HepG2 (cell line): ENCODE data around the gene ATOH8. TPM values are rescaled to one million over a fixed set of nuclear protein-coding genes. Genes with fewer than 3 reads are reported as not detected.

ENCODE experiments used
- ATAC-seq: fragments of 200-7000 bp; cut with Tn5 transposase; 3 replicates; pipeline ENCODE4 v1.9.1; 2020; ENCODE audit warnings: mild to moderate bottlenecking, moderate library complexity
- BruUV-seq: library from RNA; stranded (reverse); fragments of 400-500 nt; replicated peaks from 2 replicates; lab custom pipeline; 2021; lab: Mats Ljungman, UMichigan
- CTCF ChIA-PET: fragments of 300-600 bp; formaldehyde crosslinking; extraction: SDS; loops from one replicate; lab custom pipeline; 2021; ENCODE audit warnings: low total read pairs, inconsistent platforms, low intra/inter-chr PET ratio; lab: Yijun Ruan, JAX
- POLR2A ChIA-PET: fragments of 350-600 bp; sonication (Branson Sonifier 250); formaldehyde crosslinking; loops from one replicate; lab custom pipeline; 2020; ENCODE audit warnings: antibody characterized with exemption, inconsistent platforms; lab: Yijun Ruan, JAX
- DNase-seq: peaks from one replicate; pipeline ENCODE4 v3.0.0-alpha.2; 2015; ENCODE audit warnings: low spot score
- FAIRE-seq: peaks from 3 replicates; lab custom pipeline; 2011; peaks lifted over from hg19 to GRCh38; lab: Jason Lieb, UNC
- H2AFZ ChIP-seq: one replicate; pipeline ENCODE4 v1.6.1; 2011; ENCODE audit warnings: low read length, inconsistent platforms
- H3K27ac ChIP-seq: fragments of 300-600 bp; 3 replicates; pipeline ENCODE4 v1.8.0; 2011; ENCODE audit warnings: mixed run types, mild to moderate bottlenecking, mixed read lengths, low read length, inconsistent platforms; ENCODE audit not compliant: insufficient read depth; ENCODE audit errors: extremely low read length
- H3K27me3 ChIP-seq, 2 experiments: fragments of 200-600 bp in 1 of 2; 2 replicates in 1 of 2; 3 replicates in 1 of 2; pipeline versions ENCODE4 v1.6.0 to v1.8.0; 2011; ENCODE audit warnings: low read length in 2 of 2, mild to moderate bottlenecking in 2 of 2, moderate library complexity in 2 of 2, inconsistent platforms in 1 of 2; ENCODE audit not compliant: insufficient read depth in 2 of 2, control insufficient read depth in 1 of 2
- H3K36me3 ChIP-seq, 2 experiments: fragments of 200-600 bp in 1 of 2; replicated peaks in 1 of 2; 2 replicates in 1 of 2; 3 replicates in 1 of 2; pipeline versions ENCODE4 v1.5.1 to v1.8.0; 2011; ENCODE audit warnings: low read length in 2 of 2, inconsistent platforms in 1 of 2; ENCODE audit not compliant: insufficient read depth in 2 of 2, control insufficient read depth in 1 of 2
- H3K4me1 ChIP-seq: 2 replicates; pipeline ENCODE4 v1.5.1; 2012; ENCODE audit warnings: low read length, inconsistent platforms; ENCODE audit not compliant: insufficient read depth
- H3K4me2 ChIP-seq: 2 replicates; pipeline ENCODE4 v1.6.0; 2011; ENCODE audit warnings: low read depth, low read length, inconsistent platforms
- H3K4me3 ChIP-seq, 3 experiments: fragments of 200-600 bp in 1 of 3; sonication (generic), shearing (Covaris generic) in 1 of 3; replicated peaks in 1 of 3; 2 replicates each; pipeline ENCODE4 v1.5.1; 2011 to 2016; ENCODE audit warnings: low read length in 3 of 3, inconsistent platforms in 2 of 3, low read depth in 2 of 3, mild to moderate bottlenecking in 2 of 3, control low read depth in 1 of 3, mixed read lengths in 1 of 3; ENCODE audit not compliant: insufficient read depth in 1 of 3
- H3K79me2 ChIP-seq: one replicate; pipeline ENCODE4 v1.6.1; 2011; ENCODE audit warnings: low read length, inconsistent platforms; ENCODE audit not compliant: insufficient read depth
- H3K9ac ChIP-seq: 2 replicates; pipeline ENCODE4 v1.6.0; 2011; ENCODE audit warnings: mild to moderate bottlenecking, low read depth, low read length, inconsistent platforms; ENCODE audit not compliant: insufficient read depth
- H3K9me3 ChIP-seq: 2 replicates; pipeline ENCODE4 v1.5.1; 2012; ENCODE audit warnings: mild to moderate bottlenecking, low read length
- H4K20me1 ChIP-seq: 2 replicates; pipeline ENCODE4 v1.6.0; 2011; ENCODE audit warnings: inconsistent platforms, mild to moderate bottlenecking, low read length, moderate library complexity; ENCODE audit not compliant: insufficient read depth
- PCBP1 ChIP-seq: fragments of 200-400 bp; formaldehyde crosslinking; IDR thresholded peaks from 2 replicates; pipeline ENCODE4 v1.6.1; 2017; ENCODE audit warnings: mild to moderate bottlenecking, low read depth, low read length, borderline replicate concordance
- ZMYM3 ChIP-seq: sonication (generic); formaldehyde crosslinking; IDR thresholded peaks from 2 replicates; pipeline ENCODE4 v1.5.1; 2020; ENCODE audit warnings: mild to moderate bottlenecking, missing genetic modification reagents
- WGBS: methylation state at CpG from one replicate; pipeline ENCODE4 v1.1.6; 2017; ENCODE audit warnings: low lambda C conversion rate; 5-methylcytosine and 5-hydroxymethylcytosine counted together
- in situ Hi-C: cut with HindIII; loops from 2 replicates; pipeline ENCODE4 v1.10.0; 2017; ENCODE audit warnings: low pct_unique_long_range_greater_than_20kb; ENCODE audit not compliant: extremely low pct_ligation_motif_present
- intact Hi-C: fragments of 100-400 bp; cut with micrococcal nuclease; formaldehyde crosslinking; loops from one replicate; pipeline ENCODE4 v1.10.0; 2022; ENCODE audit not compliant: unreplicated experiment
- polyA plus RNA-seq, 8 experiments: library from polyadenylated mRNA; depleted of rRNA in 3 of 8; stranded (reverse) in 7 of 8; unstranded in 1 of 8; fragments of >200 nt; fragmentation: Illumina TruSeq in 4 of 8; extraction: Trizol in 4 of 8; gene quantifications; 2 replicates each; pipeline versions ENCODE4 v1.2.1 to v1.2.3, GENCODE V29; 2011 to 2016; ENCODE audit warnings: low read depth in 4 of 8, missing spikeins in 1 of 8, mixed read lengths in 1 of 8; ENCODE audit not compliant: insufficient read depth in 1 of 8
- total RNA-seq, 5 experiments: library from RNA; depleted of rRNA; stranded (reverse); fragments of >200 nt; fragmentation: Illumina TruSeq; extraction: Trizol; gene quantifications; 2 replicates each; pipeline ENCODE4 v1.2.3, GENCODE V29; 2016; ENCODE audit warnings: low read depth in 1 of 5
- TF ChIP-seq, protein P1 (sequence below): sonication (generic); formaldehyde crosslinking; IDR thresholded peaks from 2 replicates; pipeline ENCODE4 v1.9.0; 2021; ENCODE audit warnings: missing genetic modification reagents, mild to moderate bottlenecking, borderline replicate concordance
- TF ChIP-seq, protein P2 (sequence below), 2 experiments: sonication (generic) in 1 of 2; formaldehyde crosslinking in 1 of 2; IDR thresholded peaks; 2 replicates each; pipeline versions ENCODE4 v1.6.1 to v1.9.0; 2014 to 2022; ENCODE audit warnings: antibody characterized with exemption in 1 of 2, borderline replicate concordance in 1 of 2, inconsistent platforms in 1 of 2, low read depth in 1 of 2, missing genetic modification reagents in 1 of 2
- TF ChIP-seq, protein P3 (sequence below): sonication (generic); formaldehyde crosslinking; IDR thresholded peaks from 2 replicates; pipeline ENCODE4 v1.4.0; 2020; ENCODE audit warnings: mild to moderate bottlenecking, missing genetic modification reagents, borderline replicate concordance

ATOH8 gene
- total and polyA plus RNA-seq, 2 of the 13 experiments (the other 11 are each of a cell fraction or from before 2014, with no cell fraction given): 0.13 to 0.61 TPM

DNA sequence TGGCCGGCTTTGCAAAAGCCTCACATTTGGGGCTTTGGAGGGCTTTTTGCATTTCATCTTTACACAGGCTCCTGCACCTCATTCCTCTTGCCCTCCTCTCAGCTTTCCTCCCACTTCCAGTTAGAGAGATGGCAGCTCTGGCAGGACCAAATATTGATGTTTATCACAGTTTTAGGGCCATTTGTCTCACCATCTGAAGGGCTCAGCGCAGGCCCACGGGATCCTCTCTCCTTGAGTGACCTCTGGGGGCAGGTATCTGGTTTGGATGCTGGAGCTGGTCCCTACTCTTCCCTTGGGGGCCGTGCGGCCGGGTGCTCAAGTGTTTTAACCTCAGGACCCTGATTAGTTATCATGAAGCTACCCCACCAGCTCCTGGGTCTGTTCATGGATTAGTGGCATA lies 19.9 kb downstream of the ATOH8 start:
- DNase-seq (no peak), FAIRE-seq (no peak), ATAC-seq (no peak)
- in situ Hi-C loops: no loop called here
- H3K9me3 ChIP-seq: no peaks in the 10 kb centered on the region
- no peaks in the 10 kb centered on the region for H3K79me2 ChIP-seq
- WGBS: 93% methylated on average over 6 of the region's 6 CpGs
- BruUV-seq: no TSS peak
- H4K20me1 ChIP-seq: no peaks in the 10 kb centered on the region
- H3K27ac ChIP-seq: no peak overlapping the region
- no peak overlapping the region for H3K9ac ChIP-seq
- H3K36me3 ChIP-seq: no peaks in the 10 kb centered on the region
- CTCF ChIA-PET: no interaction called here
- no peak overlapping the region for H3K4me3 ChIP-seq
- TF ChIP-seq, protein P1, sequence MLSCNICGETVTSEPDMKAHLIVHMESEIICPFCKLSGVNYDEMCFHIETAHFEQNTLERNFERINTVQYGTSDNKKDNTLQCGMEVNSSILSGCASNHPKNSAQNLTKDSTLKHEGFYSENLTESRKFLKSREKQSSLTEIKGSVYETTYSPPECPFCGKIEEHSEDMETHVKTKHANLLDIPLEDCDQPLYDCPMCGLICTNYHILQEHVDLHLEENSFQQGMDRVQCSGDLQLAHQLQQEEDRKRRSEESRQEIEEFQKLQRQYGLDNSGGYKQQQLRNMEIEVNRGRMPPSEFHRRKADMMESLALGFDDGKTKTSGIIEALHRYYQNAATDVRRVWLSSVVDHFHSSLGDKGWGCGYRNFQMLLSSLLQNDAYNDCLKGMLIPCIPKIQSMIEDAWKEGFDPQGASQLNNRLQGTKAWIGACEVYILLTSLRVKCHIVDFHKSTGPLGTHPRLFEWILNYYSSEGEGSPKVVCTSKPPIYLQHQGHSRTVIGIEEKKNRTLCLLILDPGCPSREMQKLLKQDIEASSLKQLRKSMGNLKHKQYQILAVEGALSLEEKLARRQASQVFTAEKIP: no peak
- TF ChIP-seq PCBP1 (no peak), ZMYM3 (no peak)
- TF ChIP-seq, protein P2, sequence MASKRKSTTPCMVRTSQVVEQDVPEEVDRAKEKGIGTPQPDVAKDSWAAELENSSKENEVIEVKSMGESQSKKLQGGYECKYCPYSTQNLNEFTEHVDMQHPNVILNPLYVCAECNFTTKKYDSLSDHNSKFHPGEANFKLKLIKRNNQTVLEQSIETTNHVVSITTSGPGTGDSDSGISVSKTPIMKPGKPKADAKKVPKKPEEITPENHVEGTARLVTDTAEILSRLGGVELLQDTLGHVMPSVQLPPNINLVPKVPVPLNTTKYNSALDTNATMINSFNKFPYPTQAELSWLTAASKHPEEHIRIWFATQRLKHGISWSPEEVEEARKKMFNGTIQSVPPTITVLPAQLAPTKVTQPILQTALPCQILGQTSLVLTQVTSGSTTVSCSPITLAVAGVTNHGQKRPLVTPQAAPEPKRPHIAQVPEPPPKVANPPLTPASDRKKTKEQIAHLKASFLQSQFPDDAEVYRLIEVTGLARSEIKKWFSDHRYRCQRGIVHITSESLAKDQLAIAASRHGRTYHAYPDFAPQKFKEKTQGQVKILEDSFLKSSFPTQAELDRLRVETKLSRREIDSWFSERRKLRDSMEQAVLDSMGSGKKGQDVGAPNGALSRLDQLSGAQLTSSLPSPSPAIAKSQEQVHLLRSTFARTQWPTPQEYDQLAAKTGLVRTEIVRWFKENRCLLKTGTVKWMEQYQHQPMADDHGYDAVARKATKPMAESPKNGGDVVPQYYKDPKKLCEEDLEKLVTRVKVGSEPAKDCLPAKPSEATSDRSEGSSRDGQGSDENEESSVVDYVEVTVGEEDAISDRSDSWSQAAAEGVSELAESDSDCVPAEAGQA (IDR thresholded peaks at IDR 0.05; ENCODE audit: low read depth): no peak
- TF ChIP-seq, protein P2 (CRISPR knock-in tag; IDR thresholded peaks at IDR 0.05; ENCODE audit: borderline replicate concordance): no peak
- TF ChIP-seq, protein P3, sequence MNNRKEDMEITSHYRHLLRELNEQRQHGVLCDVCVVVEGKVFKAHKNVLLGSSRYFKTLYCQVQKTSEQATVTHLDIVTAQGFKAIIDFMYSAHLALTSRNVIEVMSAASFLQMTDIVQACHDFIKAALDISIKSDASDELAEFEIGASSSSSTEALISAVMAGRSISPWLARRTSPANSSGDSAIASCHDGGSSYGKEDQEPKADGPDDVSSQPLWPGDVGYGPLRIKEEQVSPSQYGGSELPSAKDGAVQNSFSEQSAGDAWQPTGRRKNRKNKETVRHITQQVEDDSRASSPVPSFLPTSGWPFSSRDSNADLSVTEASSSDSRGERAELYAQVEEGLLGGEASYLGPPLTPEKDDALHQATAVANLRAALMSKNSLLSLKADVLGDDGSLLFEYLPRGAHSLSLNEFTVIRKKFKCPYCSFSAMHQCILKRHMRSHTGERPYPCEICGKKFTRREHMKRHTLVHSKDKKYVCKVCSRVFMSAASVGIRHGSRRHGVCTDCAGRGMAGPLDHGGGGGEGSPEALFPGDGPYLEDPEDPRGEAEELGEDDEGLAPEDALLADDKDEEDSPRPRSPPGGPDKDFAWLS (CRISPR knock-in tag): no peak
- peaks cover 70% of the 10 kb centered on the region for H3K4me1 ChIP-seq
- POLR2A ChIA-PET: interaction anchor here (3.1 kb wide), 1 partner anchor 12 kb away, joined by 11 read pairs; no protein-coding TSS in a partner anchor
- H2AFZ ChIP-seq: no peak overlapping the region
- no peaks in the 10 kb centered on the region for H3K27me3 ChIP-seq
- H3K4me2 ChIP-seq: no peak overlapping the region
- intact Hi-C loops: loop anchor here (2.0 kb wide), 1 partner anchor 25 kb away; no protein-coding TSS in a partner anchor
